GM21390 (cell line): ENCODE data around the gene KIF5A.

Source experiments
- ATAC-seq: cut with Tn5 transposase; IDR thresholded peaks from one replicate; pipeline ENCODE4 v1.9.1; 2021; ENCODE audit not compliant: unreplicated experiment

Gene KIF5A

DNA sequence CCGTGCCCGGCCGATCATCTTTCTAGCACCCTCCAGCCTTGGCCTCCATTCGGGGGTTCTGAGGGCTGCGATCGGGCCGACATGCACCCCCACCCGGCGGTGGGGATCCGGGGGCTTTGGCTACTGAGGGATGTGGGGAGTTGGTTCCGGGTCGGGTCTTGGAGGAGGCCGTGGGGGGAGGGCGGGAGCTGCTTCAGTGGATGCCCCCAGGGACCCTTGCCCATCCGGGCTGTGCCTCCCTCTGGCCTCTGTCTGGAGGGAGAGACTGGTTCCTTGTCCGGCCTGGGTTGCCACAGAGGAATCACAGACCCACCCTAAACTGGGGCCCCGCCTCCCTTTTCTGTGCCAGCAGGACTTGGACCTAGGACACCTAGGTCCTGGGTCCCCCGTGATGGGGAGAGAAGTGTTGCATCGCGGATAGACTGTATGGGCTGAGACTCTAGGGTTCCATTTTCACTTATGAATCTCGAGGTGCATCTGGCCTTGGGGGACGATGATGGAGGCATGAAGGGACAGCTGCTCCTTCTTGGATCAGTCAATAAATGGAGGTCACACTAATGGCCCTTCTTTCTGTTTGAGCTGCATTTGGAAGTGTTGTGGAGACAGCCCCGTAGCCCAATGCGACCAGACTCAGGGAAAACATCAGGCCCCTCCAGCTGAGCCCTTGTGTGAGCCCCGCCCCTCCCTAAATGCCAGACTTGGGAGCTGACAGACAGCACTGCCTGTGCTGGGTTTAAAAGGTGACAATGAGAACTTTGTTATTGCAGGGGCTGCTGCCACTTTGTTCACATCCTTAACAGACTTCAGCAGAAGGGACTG, 55.4 kb downstream of the KIF5A start:
- ATAC-seq, result no peak

DNA sequence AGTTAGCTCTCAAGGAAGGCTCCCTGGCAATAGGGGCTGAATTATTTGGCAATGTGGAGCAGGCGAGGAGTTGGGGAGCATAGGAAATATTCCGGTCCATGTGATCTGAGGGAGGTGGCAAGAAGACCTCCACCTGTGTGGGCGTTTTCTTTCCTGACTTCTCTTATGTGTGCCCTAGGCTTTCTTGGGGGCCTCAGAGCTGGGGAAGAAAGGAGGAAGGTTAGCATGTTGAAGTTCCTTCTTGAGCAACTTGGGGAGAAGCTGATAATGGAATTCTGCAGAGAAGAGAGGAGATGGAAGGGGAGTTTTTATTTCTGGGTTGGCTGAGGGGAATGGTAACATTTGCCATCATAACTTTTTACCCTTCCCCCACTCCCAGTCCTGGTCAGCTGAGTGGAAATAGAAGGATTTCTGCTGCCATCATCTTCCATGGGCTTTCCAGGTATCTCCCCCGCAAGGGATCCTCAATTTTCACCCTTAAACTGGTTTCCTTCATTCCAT, 56.0 kb downstream of the KIF5A start:
- ATAC-seq, result no peak

DNA sequence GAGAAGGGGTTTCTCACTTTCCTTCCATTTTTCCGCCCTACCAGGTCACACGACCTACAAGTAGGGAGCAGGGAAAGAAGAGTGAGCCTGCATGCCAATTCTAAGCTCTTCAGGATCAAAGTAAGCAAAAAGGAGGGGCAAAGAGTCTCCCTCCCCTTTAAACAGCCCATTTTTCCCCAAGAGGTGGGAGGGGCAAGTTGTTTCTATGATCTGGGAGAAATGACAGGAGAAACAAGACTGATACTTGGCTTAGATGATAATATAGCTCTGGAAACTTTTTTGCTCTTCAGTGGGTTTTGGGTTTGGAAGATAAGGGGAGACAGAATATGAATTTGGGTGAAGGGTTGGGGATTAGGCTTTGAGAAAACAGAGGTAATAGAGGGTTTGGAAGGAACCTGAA, 56.6 kb downstream of the KIF5A start:
- ATAC-seq, result no peak

DNA sequence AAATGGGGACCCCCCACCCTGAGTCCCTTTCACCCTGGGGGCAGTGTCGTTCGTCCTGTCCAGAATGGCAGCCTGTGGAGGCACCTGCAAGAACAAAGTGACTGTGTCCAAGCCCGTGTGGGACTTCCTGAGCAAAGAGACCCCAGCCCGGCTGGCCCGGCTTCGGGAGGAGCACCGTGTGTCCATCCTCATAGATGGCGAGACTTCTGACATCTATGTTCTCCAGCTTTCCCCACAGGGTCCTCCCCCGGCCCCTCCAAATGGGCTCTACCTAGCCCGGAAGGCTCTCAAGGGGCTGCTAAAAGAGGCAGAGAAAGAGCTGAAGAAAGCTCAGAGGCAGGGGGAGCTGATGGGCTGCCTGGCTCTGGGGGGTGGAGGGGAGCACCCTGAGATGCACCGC, 57.0 kb downstream of the KIF5A start:
- ATAC-seq, result no peak

DNA sequence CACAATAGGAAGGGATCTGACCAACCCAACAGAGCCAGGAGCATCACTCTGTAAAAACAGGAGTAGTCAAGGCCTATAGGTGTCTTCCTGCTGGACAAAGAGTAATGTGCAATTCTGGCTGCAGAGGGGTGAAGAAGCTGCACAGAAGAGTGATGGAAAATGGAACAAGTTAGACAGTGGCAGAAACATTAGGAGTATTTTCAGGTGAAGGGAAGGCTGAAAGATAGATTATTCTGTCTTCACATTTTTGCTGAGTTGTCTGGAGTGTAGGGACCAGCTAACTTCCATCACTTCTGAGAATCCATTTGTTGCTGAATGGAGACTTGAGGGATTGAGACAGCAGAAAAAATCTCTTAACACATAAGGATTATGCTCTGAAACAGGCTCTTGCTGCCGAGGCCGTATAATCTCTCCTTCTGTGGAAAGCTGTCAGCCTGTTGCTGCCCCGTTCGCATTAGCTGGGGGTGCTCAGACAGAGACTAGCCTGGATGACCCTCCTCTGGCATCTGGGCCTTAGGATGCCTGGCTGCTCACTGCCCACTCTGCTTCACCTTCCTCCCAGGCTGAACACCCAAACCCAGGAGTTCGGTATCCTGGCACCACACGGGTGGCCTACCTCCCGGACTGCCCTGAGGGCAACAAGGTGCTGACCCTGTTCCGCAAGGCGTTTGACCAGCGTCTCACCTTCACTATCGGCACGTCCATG, 58.3 kb downstream of the KIF5A start:
- ATAC-seq, result no peak

DNA sequence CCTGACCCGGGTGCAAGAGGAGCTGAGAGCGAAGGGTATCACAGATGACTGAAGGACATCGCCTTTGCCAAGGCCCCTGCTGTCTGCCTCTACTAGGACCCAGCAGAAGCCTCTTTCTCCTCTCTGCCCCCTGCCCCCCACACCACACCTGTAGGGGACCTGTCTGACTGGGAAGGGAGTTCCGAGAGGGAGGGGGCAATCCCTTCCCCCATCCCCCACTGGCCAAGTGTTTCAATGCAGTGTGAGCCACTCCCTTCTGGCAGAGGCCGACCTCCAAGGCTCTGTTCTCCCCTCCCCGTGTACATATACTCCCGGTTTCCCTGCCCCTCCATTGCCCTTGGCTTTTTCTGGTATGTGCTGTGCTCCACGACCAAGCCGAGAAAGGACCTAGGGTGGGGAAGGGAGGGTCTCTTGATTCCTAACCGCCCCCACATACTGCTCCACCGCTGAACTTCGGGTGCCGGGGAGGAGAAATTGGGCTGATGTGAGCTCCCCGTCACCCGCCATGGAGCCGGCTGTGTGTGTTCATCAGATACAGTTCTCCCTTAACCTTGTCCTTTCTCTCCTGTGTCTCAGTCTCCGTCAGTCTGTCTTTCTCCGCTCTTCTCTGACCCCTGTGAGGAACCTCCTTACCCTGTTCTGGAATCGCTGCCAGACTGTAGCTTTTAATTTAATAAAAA, 59.4 kb downstream of the KIF5A start:
- ATAC-seq, result no peak

DNA sequence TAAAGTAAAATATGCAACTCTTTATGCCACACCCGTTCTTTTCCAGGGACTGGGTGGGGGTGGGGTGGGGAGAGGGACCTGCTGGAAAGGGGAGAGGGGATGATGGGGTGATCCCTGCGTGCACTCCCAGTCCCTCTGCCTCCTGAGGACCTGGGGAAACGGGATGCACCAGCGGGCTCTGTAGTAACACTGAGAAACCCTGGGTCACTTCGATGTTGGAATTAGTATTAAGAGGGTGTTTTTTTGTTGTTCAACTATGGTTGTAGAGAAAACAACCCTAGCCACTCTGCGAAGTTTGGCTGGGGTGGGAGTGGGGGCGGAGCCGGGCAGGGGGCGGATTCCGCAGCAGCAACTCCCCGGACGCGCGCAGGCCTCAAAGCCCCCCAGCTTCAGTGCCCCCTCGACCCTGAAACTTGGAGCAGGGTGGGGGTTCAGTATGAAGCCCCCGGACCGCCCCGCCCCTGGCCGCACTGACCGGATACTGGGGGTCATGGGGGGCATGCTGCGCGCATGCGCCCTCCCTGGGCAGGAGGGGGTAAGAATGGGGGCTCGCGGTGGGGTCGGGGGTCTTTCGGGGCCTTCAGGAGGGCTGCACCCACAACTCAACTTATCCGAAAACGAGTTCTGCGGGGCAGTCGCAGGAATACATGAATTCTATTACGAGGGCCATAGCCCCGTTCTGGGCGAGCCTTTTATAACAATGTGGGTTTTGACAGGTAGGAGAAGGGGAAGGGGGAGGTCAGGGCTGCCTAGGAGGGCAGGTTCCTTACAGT, 60.1 kb downstream of the KIF5A start:
- no peak for ATAC-seq

DNA sequence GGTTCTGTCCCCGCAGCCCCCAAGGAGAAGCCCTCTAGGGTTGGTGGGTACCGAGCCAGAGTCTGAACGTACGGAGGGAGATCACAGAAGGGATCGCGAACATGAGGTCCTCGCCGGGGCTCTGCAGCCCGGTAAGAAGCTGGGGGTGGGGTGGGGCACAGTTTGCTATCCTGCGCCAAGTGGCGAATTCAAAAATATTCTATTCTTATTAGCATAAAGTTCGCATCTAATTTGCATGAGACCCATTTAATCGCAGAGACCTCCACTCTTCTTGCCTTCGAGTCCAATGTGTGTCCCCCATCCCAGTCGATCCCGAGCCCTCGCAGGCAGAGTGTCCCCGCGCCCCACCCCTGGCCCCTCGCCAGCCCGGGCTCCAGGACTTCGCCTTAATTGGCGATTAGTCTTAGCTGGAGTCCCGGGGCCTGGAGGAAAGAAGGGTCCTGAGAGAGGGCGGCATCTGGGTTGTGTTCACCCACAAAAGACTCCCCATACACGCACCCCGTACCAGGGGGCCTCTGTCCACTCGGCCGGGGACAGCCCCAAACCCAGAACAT, 60.8 kb downstream of the KIF5A start:
- no peak for ATAC-seq

DNA sequence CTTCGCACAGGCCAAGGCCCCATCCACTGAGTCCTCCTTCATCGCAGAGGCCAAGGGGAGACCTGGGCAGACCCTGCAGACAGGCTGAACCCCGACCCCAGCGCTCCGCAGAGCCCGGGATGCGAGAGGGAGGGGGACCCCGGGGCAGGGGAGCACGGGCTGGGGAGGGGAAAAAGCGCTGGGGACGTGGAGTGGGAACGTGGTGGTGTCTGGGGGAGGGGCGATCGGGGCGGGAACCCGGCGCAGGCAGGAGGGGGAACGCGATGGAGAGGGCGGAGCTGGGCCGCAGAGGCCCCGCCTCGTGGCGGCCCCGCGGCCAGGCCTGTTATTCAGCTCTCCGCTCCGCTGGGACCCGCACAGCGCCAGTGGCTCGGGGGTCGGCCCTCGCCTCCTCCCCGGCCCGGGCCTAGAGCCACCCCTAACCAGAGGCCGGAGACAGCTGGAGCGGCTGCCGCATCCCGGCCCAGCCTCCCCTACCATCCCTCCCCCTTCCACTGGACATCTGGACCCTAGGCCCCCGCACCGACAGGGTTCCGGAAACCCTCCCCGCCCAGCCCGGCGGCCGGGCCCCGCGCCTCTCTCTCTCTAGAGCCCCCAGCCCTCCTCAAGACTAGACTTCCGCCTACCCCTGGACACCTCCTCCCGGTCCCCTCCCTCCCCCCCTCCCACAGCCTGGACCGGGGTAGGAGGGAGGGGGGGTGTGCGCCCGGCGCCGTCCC, 61.4 kb downstream of the KIF5A start, which contains the start of gene ARHGEF25:
TSS of gene ARHGEF25 (plus strand) at position 328 of the 719 bp plus-strand sequence. CDS start 460 bp downstream, outside the sequence.
- ATAC-seq, result peak; percentile 70

DNA sequence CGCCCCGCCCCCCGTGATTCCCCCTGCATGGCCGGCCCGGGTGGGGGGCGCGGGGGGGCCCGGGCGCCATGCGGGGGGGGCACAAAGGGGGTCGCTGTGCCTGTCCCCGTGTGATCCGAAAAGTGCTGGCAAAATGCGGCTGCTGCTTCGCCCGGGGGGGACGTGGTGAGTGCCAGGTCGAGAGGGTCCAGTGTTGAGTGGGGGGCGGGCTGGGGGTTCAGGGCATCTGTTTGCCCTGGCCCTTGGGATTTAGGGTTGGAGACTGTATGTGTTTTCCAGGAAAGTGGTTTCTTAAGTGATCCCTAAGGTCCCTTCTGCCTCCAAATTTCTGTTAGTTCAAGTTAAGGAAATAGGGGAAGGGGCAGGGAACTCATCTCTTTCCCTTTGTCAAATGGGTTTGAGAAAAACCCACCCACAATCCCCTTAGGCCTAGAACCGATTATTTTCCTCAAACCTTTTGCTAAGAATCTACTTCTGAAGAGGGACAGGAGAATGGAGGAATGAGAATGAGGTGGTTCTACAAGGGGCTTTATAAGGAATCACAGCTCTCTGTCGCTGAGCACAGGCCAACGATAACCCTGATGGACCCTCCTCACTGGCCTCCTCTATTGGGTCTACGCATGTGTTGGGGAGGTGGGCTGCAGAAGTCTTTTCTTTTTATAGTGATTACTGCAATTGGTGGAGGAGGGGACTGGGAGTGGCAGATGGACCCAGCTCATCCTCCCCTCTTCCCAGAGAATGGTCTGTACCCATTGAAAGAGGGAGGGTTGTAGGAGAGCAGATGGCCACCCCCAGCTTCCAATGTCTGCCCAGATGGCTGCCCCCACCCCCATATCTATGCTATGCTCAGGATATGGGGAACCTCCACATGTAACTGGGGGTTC, 62.2 kb downstream of the KIF5A start:
- ATAC-seq, result no peak

DNA sequence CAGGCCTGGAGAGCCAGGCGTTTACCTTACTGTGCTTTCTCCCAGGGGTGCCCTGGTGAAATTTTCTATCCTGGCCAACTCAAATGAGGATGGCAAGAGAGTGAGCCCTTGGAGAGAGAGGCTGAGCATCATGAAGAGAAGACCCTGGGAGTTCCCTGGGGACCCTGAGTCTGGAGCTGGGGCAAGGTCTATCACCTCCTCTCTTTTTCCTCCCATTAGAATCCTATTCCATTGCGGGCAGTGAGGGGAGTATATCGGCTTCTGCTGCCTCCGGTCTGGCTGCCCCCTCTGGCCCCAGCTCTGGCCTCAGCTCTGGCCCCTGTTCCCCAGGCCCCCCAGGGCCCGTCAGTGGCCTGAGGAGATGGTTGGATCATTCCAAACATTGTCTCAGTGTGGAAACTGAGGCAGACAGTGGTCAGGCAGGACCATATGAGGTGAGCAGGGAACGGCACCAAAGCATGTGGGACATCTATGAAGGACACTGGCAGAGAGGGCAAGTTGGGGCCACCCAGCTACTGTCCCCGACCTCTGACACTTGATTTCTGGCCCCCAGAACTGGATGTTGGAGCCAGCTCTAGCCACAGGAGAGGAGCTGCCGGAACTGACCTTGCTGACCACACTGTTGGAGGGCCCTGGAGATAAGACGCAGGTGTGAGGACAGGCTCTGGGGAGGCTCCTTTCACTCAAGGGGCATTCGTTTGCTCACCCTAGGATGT, 63.0 kb downstream of the KIF5A start:
- no peak for ATAC-seq

DNA sequence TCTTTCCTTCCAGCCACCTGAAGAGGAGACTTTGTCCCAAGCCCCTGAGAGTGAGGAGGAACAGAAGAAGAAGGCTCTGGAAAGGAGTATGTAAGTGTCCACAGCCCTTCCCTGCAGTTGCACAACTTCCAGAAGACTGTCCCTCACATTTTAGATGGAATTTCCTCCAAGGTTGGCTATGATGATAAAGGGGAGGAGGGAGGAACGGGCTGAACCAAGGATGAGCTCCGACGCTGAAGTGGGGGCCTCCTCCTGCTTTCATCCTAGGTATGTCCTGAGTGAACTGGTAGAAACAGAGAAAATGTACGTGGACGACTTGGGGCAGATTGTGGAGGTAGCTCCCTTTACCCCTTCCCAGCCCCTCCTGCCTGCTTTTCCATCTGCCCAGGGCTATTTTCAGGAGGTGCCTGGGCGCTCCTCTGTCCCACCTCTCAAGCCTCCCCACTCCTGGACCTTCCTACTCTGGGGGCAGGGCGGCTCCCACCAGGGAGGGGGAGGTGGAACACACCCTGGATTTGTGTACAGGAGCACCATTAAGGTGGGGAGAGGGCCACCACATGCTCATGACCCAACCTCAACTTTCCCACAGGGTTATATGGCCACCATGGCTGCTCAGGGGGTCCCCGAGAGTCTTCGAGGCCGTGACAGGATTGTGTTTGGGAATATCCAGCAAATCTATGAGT, 63.7 kb downstream of the KIF5A start:
- no peak for ATAC-seq

DNA sequence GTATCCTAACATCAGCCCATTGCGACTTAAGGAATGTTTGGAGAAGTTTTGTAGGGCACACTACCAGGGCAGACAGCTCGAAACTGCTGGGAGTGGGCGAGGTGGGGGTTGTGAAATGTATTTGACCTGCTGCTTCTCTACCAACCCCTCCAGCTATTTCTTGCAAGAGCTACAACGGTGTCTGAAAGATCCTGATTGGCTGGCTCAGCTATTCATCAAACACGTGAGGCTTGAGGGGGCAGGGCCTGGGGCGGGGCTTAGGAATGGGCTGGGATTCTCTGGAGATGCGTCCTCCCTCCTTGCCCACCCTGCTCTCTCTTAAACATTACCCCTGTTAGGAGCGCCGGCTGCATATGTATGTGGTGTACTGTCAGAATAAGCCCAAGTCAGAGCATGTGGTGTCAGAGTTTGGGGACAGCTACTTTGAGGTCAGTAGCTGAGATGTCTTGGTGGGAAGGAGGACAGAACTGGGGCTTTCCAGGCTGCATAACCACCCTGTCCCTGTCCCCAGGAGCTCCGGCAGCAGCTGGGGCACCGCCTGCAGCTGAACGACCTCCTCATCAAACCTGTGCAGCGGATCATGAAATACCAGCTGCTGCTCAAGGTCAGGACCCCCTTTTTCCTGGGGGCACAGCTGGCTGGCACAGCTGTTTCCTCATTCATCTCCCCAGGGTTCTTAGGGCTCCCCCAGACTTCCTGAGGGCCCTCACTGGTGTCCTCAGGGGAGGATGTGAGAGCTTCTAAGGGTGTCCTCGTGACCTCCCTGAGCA, 64.5 kb downstream of the KIF5A start:
- peak; percentile 44 for ATAC-seq

DNA sequence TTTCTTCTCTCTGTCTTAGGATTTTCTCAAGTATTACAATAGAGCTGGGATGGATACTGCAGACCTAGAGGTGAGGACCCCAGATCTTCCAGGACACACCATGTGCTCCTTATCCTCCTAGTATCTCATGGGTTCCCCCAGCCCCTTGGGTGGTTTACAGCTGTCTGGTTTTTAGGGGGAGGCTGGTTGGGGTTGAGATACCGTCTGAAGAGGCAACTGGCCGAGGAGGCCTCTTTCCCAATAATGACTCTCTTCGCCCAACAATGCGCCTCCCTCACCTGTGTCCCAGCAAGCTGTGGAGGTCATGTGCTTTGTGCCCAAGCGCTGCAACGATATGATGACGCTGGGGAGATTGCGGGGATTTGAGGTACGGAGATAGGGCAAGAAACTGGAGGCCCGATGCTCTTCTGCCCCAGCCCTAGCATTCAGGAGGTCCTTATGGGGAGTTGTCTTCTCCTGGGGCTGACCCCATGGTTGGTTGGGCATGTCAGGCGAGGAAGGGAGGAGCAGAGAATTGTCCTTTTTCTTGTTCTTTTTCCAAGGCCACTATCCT, 65.2 kb downstream of the KIF5A start:
- ATAC-seq, result no peak

DNA sequence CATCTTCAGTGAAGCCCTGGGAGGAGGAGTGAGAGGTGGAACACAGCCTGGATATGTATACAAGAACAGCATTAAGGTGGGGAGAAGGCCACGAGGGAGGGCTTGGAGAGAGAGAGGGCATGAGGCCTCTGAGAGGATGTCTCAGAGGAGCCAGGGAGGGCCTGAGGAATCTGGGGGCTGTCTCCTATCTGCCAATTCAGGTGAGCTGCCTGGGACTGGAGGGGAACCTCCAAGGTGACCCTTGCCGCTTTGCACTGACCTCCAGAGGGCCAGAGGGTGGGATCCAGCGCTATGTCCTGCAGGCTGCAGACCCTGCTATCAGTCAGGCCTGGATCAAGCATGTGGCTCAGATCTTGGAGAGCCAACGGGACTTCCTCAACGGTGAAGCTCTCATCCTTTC, 65.8 kb downstream of the KIF5A start:
- ATAC-seq, result no peak

DNA sequence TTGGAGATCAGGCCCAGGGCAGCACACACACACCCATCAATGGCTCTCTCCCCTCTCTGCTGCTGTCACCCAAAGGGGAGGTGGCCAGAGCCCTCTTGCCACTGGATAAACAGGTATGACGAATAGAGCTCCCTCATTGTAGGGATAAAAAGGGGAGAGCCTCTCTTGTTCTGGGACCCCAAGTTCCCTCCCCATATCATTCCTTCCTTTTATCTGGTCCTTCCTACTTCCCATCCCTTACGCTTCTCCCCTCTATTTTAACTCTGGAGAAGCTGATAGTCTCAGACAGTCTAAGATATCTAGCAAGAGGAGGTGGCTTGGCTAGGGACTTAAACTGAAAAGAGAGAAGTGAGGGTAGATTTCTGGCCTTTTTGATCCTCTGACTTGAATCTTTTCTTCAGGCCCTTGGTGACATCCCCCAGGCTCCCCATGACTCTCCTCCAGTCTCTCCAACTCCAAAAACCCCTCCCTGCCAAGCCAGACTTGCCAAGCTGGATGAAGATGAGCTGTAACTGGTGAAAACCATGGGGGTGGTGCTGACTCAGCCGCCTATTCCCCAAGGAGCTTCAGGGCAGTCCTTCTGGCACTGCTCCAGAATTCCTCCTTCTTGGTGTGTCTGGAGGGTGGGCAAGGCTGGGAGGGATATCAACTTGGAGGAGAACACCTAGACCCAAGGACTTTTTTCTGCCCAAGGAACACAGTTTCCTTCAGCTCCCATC, 66.7 kb downstream of the KIF5A start:
- no peak for ATAC-seq
